HG02943 (cell line): ENCODE measurements around the gene ATP6V0E1.
"Not testable (repeated sequence)": the region's sequence is repeated elsewhere in the genome, so short reads cannot be mapped to it uniquely, and the experiment has no call there.

Source experiments
- ATAC-seq: cut with Tn5 transposase; IDR thresholded peaks from one replicate; pipeline ENCODE4 v1.9.1; 2021; ENCODE audit warnings: mild to moderate bottlenecking, low read depth, moderate library complexity; ENCODE audit not compliant: unreplicated experiment

ATP6V0E1 gene

GRCh38 chr5:173062141-173062540, 78.6 kb downstream of the ATP6V0E1 start:
- no peak for ATAC-seq

GRCh38 chr5:173065155-173065554, 81.6 kb downstream of the ATP6V0E1 start:
- no peak for ATAC-seq

- no peak for ATAC-seq
Observed at GRCh38 chr5:173069671-173070070, 86.1 kb downstream of the ATP6V0E1 start.

- no peak for ATAC-seq
Observed at GRCh38 chr5:173075137-173075843, 91.7 kb downstream of the ATP6V0E1 start.

- ATAC-seq, result no peak
Observed at GRCh38 chr5:173075970-173076369, 92.4 kb downstream of the ATP6V0E1 start.

- ATAC-seq, result not testable (repeated sequence)
Observed at GRCh38 chr5:173076471-173076870, 92.9 kb downstream of the ATP6V0E1 start.

- no peak for ATAC-seq
Observed at GRCh38 chr5:173078878-173079277, 95.3 kb downstream of the ATP6V0E1 start.
